ENCODE data around the gene COBLL1.

Gene COBLL1

GRCh38 chr2:164826293-164827243 is 15.1 kb downstream of the COBLL1 start:
- TF ChIP-seq CTCF (conservative IDR thresholded peaks at IDR 0.05): no peak
- H3K27ac ChIP-seq: peak overlapping the region; percentile 96

GRCh38 chr2:164824872-164825271 is 16.8 kb downstream of the COBLL1 start:
- H3K27ac ChIP-seq: peak overlapping the region; percentile 96
- no peak for TF ChIP-seq CTCF (conservative IDR thresholded peaks at IDR 0.05)

GRCh38 chr2:164823126-164823525 is 18.5 kb downstream of the COBLL1 start:
- H3K27ac ChIP-seq: peak overlapping the region; percentile 96
- TF ChIP-seq CTCF (conservative IDR thresholded peaks at IDR 0.05): no peak

GRCh38 chr2:164821338-164821737 is 20.3 kb downstream of the COBLL1 start:
- H3K27ac ChIP-seq: peak overlapping the region; percentile 96
- TF ChIP-seq CTCF (conservative IDR thresholded peaks at IDR 0.05): no peak

GRCh38 chr2:164818149-164819136 is 23.2 kb downstream of the COBLL1 start:
- H3K27ac ChIP-seq: peak overlapping the region; percentile 96
- no peak for TF ChIP-seq CTCF (conservative IDR thresholded peaks at IDR 0.05)

GRCh38 chr2:164816900-164817299 is 24.7 kb downstream of the COBLL1 start:
- TF ChIP-seq CTCF (conservative IDR thresholded peaks at IDR 0.05): no peak

GRCh38 chr2:164816046-164816445 is 25.6 kb downstream of the COBLL1 start:
- H3K27ac ChIP-seq: no peak overlapping the region
- TF ChIP-seq CTCF (conservative IDR thresholded peaks at IDR 0.05): no peak

More at GRCh38 chr2:164816900-164817299, 24.7 kb downstream of the COBLL1 start:
- H3K27ac ChIP-seq: no peak overlapping the region
